Stimulated activated CD4-positive, alpha-beta T cell treated with anti-CD3 and anti-CD28 coated beads, Interleukin-1b, Interleukin-23, amount 100 ng/mL, for 24 hours (primary cell): ENCODE measurements around the gene PTRH2.
"Not testable (repeated sequence)": the region's sequence is repeated elsewhere in the genome, so short reads cannot be mapped to it uniquely, and the experiment has no call there.

Source experiments
- DNase-seq, 4 experiments: peaks; one replicate each; pipeline ENCODE4 v3.0.0-alpha.2; 2020; ENCODE audit warnings: low read depth in 4 of 4, low spot score in 1 of 4

PTRH2 gene

GRCh38 chr17:59671386-59671785 is 35.8 kb downstream of the PTRH2 start:
- no peak for DNase-seq

- DNase-seq = no peak
Observed at GRCh38 chr17:59669944-59670343, 37.3 kb downstream of the PTRH2 start.

GRCh38 chr17:59669411-59669810 is 37.8 kb downstream of the PTRH2 start:
- no peak for DNase-seq

- no peak for DNase-seq
Observed at GRCh38 chr17:59668816-59669215, 38.4 kb downstream of the PTRH2 start.

GRCh38 chr17:59666235-59666634 is 41.0 kb downstream of the PTRH2 start:
- DNase-seq = no peak

GRCh38 chr17:59656624-59657023 is 50.6 kb downstream of the PTRH2 start:
- not testable (repeated sequence) for DNase-seq

- no peak for DNase-seq
Observed at GRCh38 chr17:59652119-59652518, 55.1 kb downstream of the PTRH2 start.

GRCh38 chr17:59651346-59651745 is 55.9 kb downstream of the PTRH2 start:
- DNase-seq = no peak

- DNase-seq = no peak
Observed at GRCh38 chr17:59650642-59651041, 56.6 kb downstream of the PTRH2 start.

- DNase-seq = no peak
Observed at GRCh38 chr17:59649886-59650285, 57.3 kb downstream of the PTRH2 start.
